Measurements from ENCODE around the gene SYT5. TPM values are rescaled to one million over a fixed set of nuclear protein-coding genes. Genes with fewer than 3 reads are reported as not detected.

SYT5 gene
- total and polyA plus RNA-seq, 9 of the 15 experiments (the other 6 are each of a cell fraction or from before 2014, with no cell fraction given): 1.3 to 20.9 (median 8.8) TPM

GRCh38 chr19:55206664-55207500 is 26.8 kb upstream of the SYT5 start (continued):
- peak; percentile 71 for TF ChIP-seq PML (IDR thresholded peaks at IDR 0.05; ENCODE audit: low read length)
- no peak for TF ChIP-seq NFRKB (IDR thresholded peaks at IDR 0.05; ENCODE audit: low read depth)
- no peak for TF ChIP-seq EZH2 (IDR thresholded peaks at IDR 0.05; ENCODE audit: borderline replicate concordance, low read depth, low read length)
- peak; percentile 34; the same call in 1 of the 2 replicates for TF ChIP-seq ZBTB2 (IDR thresholded peaks at IDR 0.05)
- TF ChIP-seq KLF13 (tag; IDR thresholded peaks at IDR 0.05; ENCODE audit: borderline replicate concordance, low read depth): peak; percentile 28; the same call in 1 of the 2 replicates
- TF ChIP-seq CBX1 (IDR thresholded peaks at IDR 0.05; ENCODE audit: low read depth): peak; percentile 52; the same call in 1 of the 2 replicates
- peak; percentile 72 for TF ChIP-seq ZNF175 (CRISPR knock-in tag; IDR thresholded peaks at IDR 0.05; ENCODE audit: low read depth)
- TF ChIP-seq ZNF583 (CRISPR knock-in tag; IDR thresholded peaks at IDR 0.05): no peak
- no peak for TF ChIP-seq ZNF217 (CRISPR knock-in tag; IDR thresholded peaks at IDR 0.05)
- TF ChIP-seq ZC3H11A (IDR thresholded peaks at IDR 0.05; ENCODE audit: low read depth, low read length): 0 out of 2 replicates have a peak, but pooled peaks have one; percentile 38
- TF ChIP-seq MEF2D (tag; conservative IDR thresholded peaks at IDR 0.05; ENCODE audit: low read depth): no peak
- no peak for TF ChIP-seq ATF1 (CRISPR knock-in tag; IDR thresholded peaks at IDR 0.05)
- TF ChIP-seq ATF1 (tag; IDR thresholded peaks at IDR 0.05): peak; percentile 75
- TF ChIP-seq, protein P1, sequence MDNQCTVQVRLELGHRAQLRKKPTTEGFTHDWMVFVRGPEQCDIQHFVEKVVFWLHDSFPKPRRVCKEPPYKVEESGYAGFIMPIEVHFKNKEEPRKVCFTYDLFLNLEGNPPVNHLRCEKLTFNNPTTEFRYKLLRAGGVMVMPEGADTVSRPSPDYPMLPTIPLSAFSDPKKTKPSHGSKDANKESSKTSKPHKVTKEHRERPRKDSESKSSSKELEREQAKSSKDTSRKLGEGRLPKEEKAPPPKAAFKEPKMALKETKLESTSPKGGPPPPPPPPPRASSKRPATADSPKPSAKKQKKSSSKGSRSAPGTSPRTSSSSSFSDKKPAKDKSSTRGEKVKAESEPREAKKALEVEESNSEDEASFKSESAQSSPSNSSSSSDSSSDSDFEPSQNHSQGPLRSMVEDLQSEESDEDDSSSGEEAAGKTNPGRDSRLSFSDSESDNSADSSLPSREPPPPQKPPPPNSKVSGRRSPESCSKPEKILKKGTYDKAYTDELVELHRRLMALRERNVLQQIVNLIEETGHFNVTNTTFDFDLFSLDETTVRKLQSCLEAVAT (IDR thresholded peaks at IDR 0.05): no peak; a peak in 1 of 4 replicates
- TF ChIP-seq NFIC (IDR thresholded peaks at IDR 0.05): peak; percentile 97
- peak; percentile 86 for TF ChIP-seq POLR2A (conservative IDR thresholded peaks at IDR 0.05)
- no peak for TF ChIP-seq TGIF2 (CRISPR knock-in tag; IDR thresholded peaks at IDR 0.05)
- no peak for TF ChIP-seq ZNF764 (CRISPR knock-in tag; IDR thresholded peaks at IDR 0.05; ENCODE audit: low read depth)
- no peak for TF ChIP-seq FOXP4 (CRISPR knock-in tag; IDR thresholded peaks at IDR 0.05; ENCODE audit: borderline replicate concordance)
- TF ChIP-seq ZNF507 (tag; conservative IDR thresholded peaks at IDR 0.05): no peak
- peak; percentile 72 for TF ChIP-seq EP400 (IDR thresholded peaks at IDR 0.05)
- TF ChIP-seq ZNF75A (CRISPR knock-in tag; IDR thresholded peaks at IDR 0.05): no peak
- no peak for TF ChIP-seq C11orf30 (IDR thresholded peaks at IDR 0.05; ENCODE audit: low read depth)
- 0 out of 2 replicates have a peak, but pooled peaks have one; percentile 63 for TF ChIP-seq GTF2F1 (IDR thresholded peaks at IDR 0.05; ENCODE audit: low read depth, low read length)
- no peak for TF ChIP-seq MIER1 (IDR thresholded peaks at IDR 0.05; ENCODE audit: low read depth)
